ENCODE results near the gene TMEM200B. TPM values are rescaled to one million over a fixed set of nuclear protein-coding genes. Genes with fewer than 3 reads are reported as not detected.

The TMEM200B gene
- total RNA-seq, 1 experiment from 2014 or later, result 12.6 TPM

DNA sequence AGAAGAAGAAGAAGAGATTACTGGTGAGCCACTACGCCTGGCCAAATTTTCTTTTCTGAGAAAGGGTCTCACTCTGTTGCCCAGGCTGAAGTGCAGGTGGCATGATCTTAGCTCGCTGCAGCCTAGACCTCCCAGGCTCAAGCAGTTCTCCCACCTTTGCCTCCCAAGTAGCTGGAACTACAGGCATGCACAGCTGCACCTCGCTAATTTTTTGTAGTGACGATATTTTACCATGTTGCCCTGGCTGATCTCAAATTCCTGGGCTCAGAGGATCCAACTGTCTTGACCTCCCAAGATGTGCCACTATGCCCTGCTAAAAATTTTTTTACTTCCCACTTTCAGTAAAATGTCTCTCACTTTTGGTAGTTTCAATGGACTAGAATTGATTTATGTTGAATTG is 24.4 kb downstream of the TMEM200B start:
- H3K14ac ChIP-seq (ENCODE audit: insufficient read depth, low read length), result no peak overlapping the region
- Mint-ChIP-seq H3K36me3 (ENCODE audit: insufficient read depth in 1 of 3, low read depth in 3 of 3) (peaks cover 9 to 34% (median 26%) of the 10 kb centered on the region in 3 experiments; a peak in 6 of 7 replicates), H3K4me3 (no peak overlapping the region), H3K9me3 (no peaks in the 10 kb centered on the region), H3K4me1 (peaks cover 9 to 11% of the 10 kb centered on the region in 2 experiments), H3K27ac (peak overlapping the region in 2 of 3 experiments; percentile 44 to 47; a peak in 4 of 7 replicates), H3K27me3 (ENCODE audit: low read depth) (no peaks in the 10 kb centered on the region)
- no peaks in the 10 kb centered on the region for H3K9me3 ChIP-seq (ENCODE audit: control insufficient read depth, low read depth, low read length)
- DNase-seq, result no peak
- no peak overlapping the region for H3K4me2 ChIP-seq (ENCODE audit: insufficient read depth, insufficient read length, low read length)
- H2AK5ac ChIP-seq (ENCODE audit: insufficient read length, low read length), result no peak overlapping the region
- TF ChIP-seq, protein P1, sequence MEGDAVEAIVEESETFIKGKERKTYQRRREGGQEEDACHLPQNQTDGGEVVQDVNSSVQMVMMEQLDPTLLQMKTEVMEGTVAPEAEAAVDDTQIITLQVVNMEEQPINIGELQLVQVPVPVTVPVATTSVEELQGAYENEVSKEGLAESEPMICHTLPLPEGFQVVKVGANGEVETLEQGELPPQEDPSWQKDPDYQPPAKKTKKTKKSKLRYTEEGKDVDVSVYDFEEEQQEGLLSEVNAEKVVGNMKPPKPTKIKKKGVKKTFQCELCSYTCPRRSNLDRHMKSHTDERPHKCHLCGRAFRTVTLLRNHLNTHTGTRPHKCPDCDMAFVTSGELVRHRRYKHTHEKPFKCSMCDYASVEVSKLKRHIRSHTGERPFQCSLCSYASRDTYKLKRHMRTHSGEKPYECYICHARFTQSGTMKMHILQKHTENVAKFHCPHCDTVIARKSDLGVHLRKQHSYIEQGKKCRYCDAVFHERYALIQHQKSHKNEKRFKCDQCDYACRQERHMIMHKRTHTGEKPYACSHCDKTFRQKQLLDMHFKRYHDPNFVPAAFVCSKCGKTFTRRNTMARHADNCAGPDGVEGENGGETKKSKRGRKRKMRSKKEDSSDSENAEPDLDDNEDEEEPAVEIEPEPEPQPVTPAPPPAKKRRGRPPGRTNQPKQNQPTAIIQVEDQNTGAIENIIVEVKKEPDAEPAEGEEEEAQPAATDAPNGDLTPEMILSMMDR (conservative IDR thresholded peaks at IDR 0.05), result no peak
- H2BK120ac ChIP-seq (ENCODE audit: low read depth, low read length, poor library complexity, severe bottlenecking), result no peak overlapping the region
- no peaks in the 10 kb centered on the region for H3K4me1 ChIP-seq (ENCODE audit: insufficient read depth, low read length)
- no peak overlapping the region for H3K9ac ChIP-seq (ENCODE audit: extremely low read depth, insufficient read length, low read length)
- H3K79me1 ChIP-seq (ENCODE audit: insufficient read depth, low read depth, low read length, poor library complexity, severe bottlenecking), result no peaks in the 10 kb centered on the region
- H3K4ac ChIP-seq (ENCODE audit: low read depth, low read length), result no peak overlapping the region
- H2BK15ac ChIP-seq (ENCODE audit: low read depth, low read length), result no peak overlapping the region
- no peak overlapping the region for H4K91ac ChIP-seq (ENCODE audit: insufficient read length, low read depth, low read length)
- no peaks in the 10 kb centered on the region for H3K27me3 ChIP-seq (ENCODE audit: insufficient read depth, low read length)
- H2BK12ac ChIP-seq (ENCODE audit: insufficient read length, low read depth, low read length), result no peak overlapping the region
- no peak overlapping the region for H4K8ac ChIP-seq (replicated peaks; ENCODE audit: insufficient read length, low read depth, low read length)
- H3K56ac ChIP-seq (ENCODE audit: insufficient read length, low read depth, low read length), result no peak overlapping the region
- H4K5ac ChIP-seq (ENCODE audit: insufficient read length, low read depth, low read length), result no peak overlapping the region
- no peak overlapping the region for H3K27ac ChIP-seq (ENCODE audit: insufficient read length, low read depth, low read length)
- no peaks in the 10 kb centered on the region for H3K79me2 ChIP-seq (ENCODE audit: insufficient read depth, low read length)
- H2BK5ac ChIP-seq (ENCODE audit: insufficient read length, low read length), result no peak overlapping the region
- no peaks in the 10 kb centered on the region for H4K20me1 ChIP-seq (ENCODE audit: control insufficient read depth, insufficient read depth, insufficient read length)
- H3K18ac ChIP-seq (ENCODE audit: insufficient read length, low read depth, low read length), result no peak overlapping the region
- WGBS (ENCODE audit: extremely low coverage, insufficient read length, low lambda C conversion rate), result no CpG with 5 or more reads among the region's 4 CpGs
- H3K23me2 ChIP-seq (ENCODE audit: insufficient read length, low read depth, low read length, poor library complexity, severe bottlenecking), result no peaks in the 10 kb centered on the region
- H3K23ac ChIP-seq (ENCODE audit: insufficient read length, low read depth, low read length), result no peak overlapping the region
- no peak overlapping the region for H3T11ph ChIP-seq (ENCODE audit: low read length)
- H2AFZ ChIP-seq (ENCODE audit: low read length), result no peak overlapping the region
- H2BK20ac ChIP-seq (ENCODE audit: low read depth, low read length, poor library complexity, severe bottlenecking), result no peak overlapping the region
